K562 (cell line): Measurements from ENCODE around the gene EMD. TPM values are rescaled to one million over a fixed set of nuclear protein-coding genes. Genes with fewer than 3 reads are reported as not detected.

Experiments used
- ARID1B ChIP-seq: fragments of 450-650 bp; IDR thresholded peaks from 2 replicates; pipeline ENCODE4 v1.6.1; 2016; ENCODE audit warnings: antibody characterized with exemption, mild to moderate bottlenecking, inconsistent platforms
- BCOR ChIP-seq: fragments of 450-650 bp; IDR thresholded peaks from 2 replicates; pipeline ENCODE4 v1.6.1; 2016
- E2F8 ChIP-seq: fragments of 450-650 bp; IDR thresholded peaks from 2 replicates; pipeline ENCODE4 v1.7.1; 2018; ENCODE audit warnings: mild to moderate bottlenecking, low read depth; ENCODE audit not compliant: partially characterized antibody
- MAX ChIP-seq: sonication (generic); formaldehyde crosslinking; IDR thresholded peaks from 2 replicates; pipeline ENCODE4 v1.9.0; 2022; ENCODE audit warnings: mild to moderate bottlenecking, missing genetic modification reagents
- MCM2 ChIP-seq: fragments of 450-650 bp; IDR thresholded peaks from 2 replicates; pipeline ENCODE4 v1.6.1; 2017; ENCODE audit warnings: low read depth, mild to moderate bottlenecking
- NFATC3 ChIP-seq: fragments of 450-650 bp; IDR thresholded peaks from 2 replicates; pipeline ENCODE4 v1.6.1; 2017; ENCODE audit warnings: mild to moderate bottlenecking
- POLR2G ChIP-seq: fragments of 200-400 bp; formaldehyde crosslinking; IDR thresholded peaks from 2 replicates; pipeline ENCODE4 v1.6.1; 2017; ENCODE audit warnings: low read depth, mild to moderate bottlenecking, antibody characterized with exemption, low read length, moderate library complexity
- RB1 ChIP-seq: fragments of 450-650 bp; IDR thresholded peaks from 2 replicates; pipeline ENCODE4 v1.6.1; 2017; ENCODE audit warnings: low read depth, mild to moderate bottlenecking
- TARDBP ChIP-seq: fragments of 450-650 bp; IDR thresholded peaks from 2 replicates; pipeline ENCODE4 v1.6.1; 2016
- TEAD2 ChIP-seq: fragments of 450-650 bp; IDR thresholded peaks from 2 replicates; pipeline ENCODE4 v1.6.1; 2016; ENCODE audit warnings: missing genetic modification characterization, control low read depth, missing compliant biosample characterization
- THAP7 ChIP-seq: fragments of 250-450 bp; sonication (Bioruptor Pico); IDR thresholded peaks from 2 replicates; pipeline ENCODE4 v1.5.0; 2021
- ZNF398 ChIP-seq: fragments of 250-450 bp; sonication (Bioruptor Pico); IDR thresholded peaks from 2 replicates; pipeline ENCODE4 v1.8.0; 2021; ENCODE audit warnings: moderate library complexity, mild to moderate bottlenecking, inconsistent platforms
- polyA plus RNA-seq, 8 experiments: library from polyadenylated mRNA; depleted of rRNA in 4 of 8; stranded (reverse) in 5 of 8; unstranded in 3 of 8; fragments of >200 nt; fragmentation: Nextera tagmentation in 2 of 8; fragmentation: Illumina TruSeq in 1 of 8; extraction: Ambion mirVana in 2 of 8; extraction: Trizol in 1 of 8; gene quantifications; 2 replicates each; pipeline versions ENCODE4 v1.2.1 to v1.2.3, GENCODE V29; 2011 to 2014; ENCODE audit warnings: inconsistent platforms in 1 of 8, missing spikeins in 1 of 8
- total RNA-seq, 7 experiments: library from RNA; depleted of rRNA in 6 of 7; stranded (reverse); fragments of >200 nt in 6 of 7; fragmentation: Illumina TruSeq in 2 of 7; extraction: Trizol in 2 of 7; gene quantifications; 2 replicates each; pipeline versions ENCODE4 v1.2.1 to v1.2.3, GENCODE V29; 2011 to 2021; ENCODE audit warnings: low replicate concordance in 1 of 7
- TF ChIP-seq, protein P1 (sequence below), 2 experiments: fragments of 250-450 bp in 1 of 2; fragments of 450-650 bp in 1 of 2; sonication (Bioruptor Pico) in 1 of 2; IDR thresholded peaks; 2 replicates each; pipeline versions ENCODE4 v1.6.1 to v1.8.0; 2016 to 2021; ENCODE audit warnings: mild to moderate bottlenecking in 2 of 2, moderate library complexity in 2 of 2, missing compliant biosample characterization in 1 of 2, missing genetic modification characterization in 1 of 2
- TF ChIP-seq, protein P2 (sequence below): fragments of 450-650 bp; formaldehyde crosslinking; IDR thresholded peaks from 2 replicates; pipeline ENCODE4 v1.4.0; 2022; ENCODE audit warnings: missing genetic modification characterization
- TF ChIP-seq, protein P3 (sequence below): sonication (generic); formaldehyde crosslinking; IDR thresholded peaks from 2 replicates; pipeline ENCODE4 v1.4.0; 2020; ENCODE audit warnings: mild to moderate bottlenecking, missing genetic modification reagents

EMD gene
- total and polyA plus RNA-seq, 9 of the 15 experiments (the other 6 are each of a cell fraction or from before 2014, with no cell fraction given), result 2.3 to 206 (median 61.9) TPM

GRCh38 chrX:154371017-154371788, 7.9 kb upstream of the EMD start (continued):
- TF ChIP-seq NFATC3 (no peak), RB1 (peak; percentile 89), POLR2G (peak; percentile 100), MAX (CRISPR knock-in tag) (peak; percentile 68), TARDBP (peak; percentile 64; the same call in 1 of the 2 replicates), ZNF398 (CRISPR knock-in tag) (no peak), THAP7 (CRISPR knock-in tag) (peak; percentile 81), MCM2 (no peak), BCOR (0 out of 2 replicates have a peak, but pooled peaks have one; percentile 19), TEAD2 (tag) (peak; percentile 90), ARID1B (0 out of 2 replicates have a peak, but pooled peaks have one; percentile 14), E2F8 (peak; percentile 19)
- TF ChIP-seq, protein P1, sequence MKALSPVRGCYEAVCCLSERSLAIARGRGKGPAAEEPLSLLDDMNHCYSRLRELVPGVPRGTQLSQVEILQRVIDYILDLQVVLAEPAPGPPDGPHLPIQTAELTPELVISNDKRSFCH (CRISPR knock-in tag; IDR thresholded peaks at IDR 0.05), result no peak
- TF ChIP-seq, protein P1 (tag; IDR thresholded peaks at IDR 0.05), result peak; percentile 68; the same call in 1 of the 2 replicates
- TF ChIP-seq, protein P2, sequence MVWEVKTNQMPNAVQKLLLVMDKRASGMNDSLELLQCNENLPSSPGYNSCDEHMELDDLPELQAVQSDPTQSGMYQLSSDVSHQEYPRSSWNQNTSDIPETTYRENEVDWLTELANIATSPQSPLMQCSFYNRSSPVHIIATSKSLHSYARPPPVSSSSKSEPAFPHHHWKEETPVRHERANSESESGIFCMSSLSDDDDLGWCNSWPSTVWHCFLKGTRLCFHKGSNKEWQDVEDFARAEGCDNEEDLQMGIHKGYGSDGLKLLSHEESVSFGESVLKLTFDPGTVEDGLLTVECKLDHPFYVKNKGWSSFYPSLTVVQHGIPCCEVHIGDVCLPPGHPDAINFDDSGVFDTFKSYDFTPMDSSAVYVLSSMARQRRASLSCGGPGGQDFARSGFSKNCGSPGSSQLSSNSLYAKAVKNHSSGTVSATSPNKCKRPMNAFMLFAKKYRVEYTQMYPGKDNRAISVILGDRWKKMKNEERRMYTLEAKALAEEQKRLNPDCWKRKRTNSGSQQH (CRISPR knock-in tag), result 0 out of 2 replicates have a peak, but pooled peaks have one; percentile 49
- TF ChIP-seq, protein P3, sequence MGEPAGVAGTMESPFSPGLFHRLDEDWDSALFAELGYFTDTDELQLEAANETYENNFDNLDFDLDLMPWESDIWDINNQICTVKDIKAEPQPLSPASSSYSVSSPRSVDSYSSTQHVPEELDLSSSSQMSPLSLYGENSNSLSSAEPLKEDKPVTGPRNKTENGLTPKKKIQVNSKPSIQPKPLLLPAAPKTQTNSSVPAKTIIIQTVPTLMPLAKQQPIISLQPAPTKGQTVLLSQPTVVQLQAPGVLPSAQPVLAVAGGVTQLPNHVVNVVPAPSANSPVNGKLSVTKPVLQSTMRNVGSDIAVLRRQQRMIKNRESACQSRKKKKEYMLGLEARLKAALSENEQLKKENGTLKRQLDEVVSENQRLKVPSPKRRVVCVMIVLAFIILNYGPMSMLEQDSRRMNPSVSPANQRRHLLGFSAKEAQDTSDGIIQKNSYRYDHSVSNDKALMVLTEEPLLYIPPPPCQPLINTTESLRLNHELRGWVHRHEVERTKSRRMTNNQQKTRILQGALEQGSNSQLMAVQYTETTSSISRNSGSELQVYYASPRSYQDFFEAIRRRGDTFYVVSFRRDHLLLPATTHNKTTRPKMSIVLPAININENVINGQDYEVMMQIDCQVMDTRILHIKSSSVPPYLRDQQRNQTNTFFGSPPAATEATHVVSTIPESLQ (CRISPR knock-in tag), result 0 out of 2 replicates have a peak, but pooled peaks have one; percentile 65
